Ishikawa (cell line): ENCODE data around the gene HMGB1.

Source experiments
- CEBPB ChIP-seq: IDR thresholded peaks from 2 replicates; pipeline ENCODE4 v1.6.1; 2012
- FOXM1 ChIP-seq: IDR thresholded peaks from 2 replicates; pipeline ENCODE4 v1.6.1; 2012; ENCODE audit warnings: low read depth, borderline replicate concordance
- TAF1 ChIP-seq: IDR thresholded peaks from 2 replicates; pipeline ENCODE4 v1.6.1; 2012; ENCODE audit warnings: low read depth, mild to moderate bottlenecking
- TCF12 ChIP-seq: IDR thresholded peaks from 2 replicates; pipeline ENCODE4 v1.6.1; 2012; ENCODE audit warnings: low read depth
- YY1 ChIP-seq: IDR thresholded peaks from 2 replicates; pipeline ENCODE4 v1.6.1; 2012; ENCODE audit warnings: low read depth

DNA sequence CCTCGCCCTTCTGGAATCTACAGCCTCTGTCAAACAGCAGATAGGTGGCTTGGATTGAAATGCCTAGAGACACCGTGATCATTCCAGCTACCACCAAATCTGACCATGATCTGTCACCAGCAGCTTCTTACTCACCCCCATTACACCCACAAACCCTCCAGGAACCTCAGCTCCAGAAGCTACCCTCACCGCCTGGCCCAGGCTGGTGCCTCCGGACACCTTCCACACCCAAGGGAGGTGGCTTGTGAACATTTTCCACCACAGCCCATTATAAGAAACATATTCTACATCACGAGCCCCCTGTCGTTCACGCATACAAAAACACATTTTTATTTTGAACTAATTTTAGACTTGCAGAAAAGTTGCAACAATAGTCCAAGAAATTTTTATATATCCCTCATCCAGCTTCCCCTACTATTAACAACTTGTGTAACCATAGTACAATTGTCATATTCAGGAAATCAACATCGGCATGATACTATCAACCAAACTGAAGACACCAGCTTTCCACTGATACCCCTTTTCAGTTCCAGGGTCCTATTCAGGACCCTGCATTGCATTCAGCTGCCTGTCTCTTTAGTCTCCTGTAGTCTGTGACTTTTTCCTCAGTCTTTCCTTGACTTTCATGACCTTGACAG is 58.8 kb downstream of the HMGB1 start:
- TF ChIP-seq YY1: no peak
- no peak for TF ChIP-seq TAF1
- TF ChIP-seq TCF12: no peak
- no peak for TF ChIP-seq CEBPB
- no peak for TF ChIP-seq FOXM1
